22Rv1 (cell line): ENCODE results near the gene CPS1.

Experiments used
- H3K27ac ChIP-seq: fragments of 450-650 bp; 2 replicates; pipeline ENCODE4 v1.5.1; 2017
- CTCF ChIP-seq: fragments of 450-650 bp; IDR thresholded peaks from 2 replicates; pipeline ENCODE4 v1.5.1; 2017; ENCODE audit warnings: mild to moderate bottlenecking
- ZFX ChIP-seq: fragments of 450-650 bp; IDR thresholded peaks from 2 replicates; pipeline ENCODE4 v1.6.1; 2017; ENCODE audit warnings: antibody characterized with exemption, borderline replicate concordance

CPS1 gene

GRCh38 chr2:210556329-210556980 lies at the start of gene CPS1:
CPS1 (plus strand) TSS chr2:210556599; CDS start chr2:210556734, 135 bp downstream.
- TF ChIP-seq ZFX = no peak
- no peak for TF ChIP-seq CTCF
- H3K27ac ChIP-seq = no peak within 1 kb of the TSS

- no peak overlapping the region for H3K27ac ChIP-seq
- no peak for TF ChIP-seq ZFX
- TF ChIP-seq CTCF = no peak
Measured at GRCh38 chr2:210515911-210516310, 40.5 kb upstream of the CPS1 start.

DNA sequence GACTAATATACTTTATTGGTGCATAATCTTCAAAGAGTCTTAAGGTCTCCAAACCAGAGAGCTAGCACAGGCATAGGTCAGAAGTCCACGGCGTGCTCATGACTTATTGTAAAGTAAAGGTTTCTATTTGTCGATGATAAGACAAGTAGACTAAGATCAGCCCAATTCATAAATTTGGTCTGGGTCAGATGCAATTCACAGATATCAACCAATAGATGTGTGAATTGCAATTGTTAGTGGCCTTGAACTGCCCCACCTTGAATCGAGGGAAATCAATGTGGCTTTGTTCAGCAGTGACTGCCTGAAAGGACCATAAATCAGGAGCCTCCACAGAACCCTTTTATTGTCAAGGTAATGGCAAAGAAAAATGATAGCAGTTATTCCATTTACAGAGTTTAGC lies 39.1 kb upstream of the CPS1 start:
- no peak for TF ChIP-seq CTCF
- no peak for TF ChIP-seq ZFX
- no peak overlapping the region for H3K27ac ChIP-seq

- H3K27ac ChIP-seq = no peak overlapping the region
- TF ChIP-seq CTCF = no peak
- TF ChIP-seq ZFX = no peak
Measured at GRCh38 chr2:210519594-210519993, 36.8 kb upstream of the CPS1 start.

GRCh38 chr2:210522399-210522798 lies 34.0 kb upstream of the CPS1 start:
- no peak overlapping the region for H3K27ac ChIP-seq
- TF ChIP-seq ZFX (no peak), CTCF (no peak)

DNA sequence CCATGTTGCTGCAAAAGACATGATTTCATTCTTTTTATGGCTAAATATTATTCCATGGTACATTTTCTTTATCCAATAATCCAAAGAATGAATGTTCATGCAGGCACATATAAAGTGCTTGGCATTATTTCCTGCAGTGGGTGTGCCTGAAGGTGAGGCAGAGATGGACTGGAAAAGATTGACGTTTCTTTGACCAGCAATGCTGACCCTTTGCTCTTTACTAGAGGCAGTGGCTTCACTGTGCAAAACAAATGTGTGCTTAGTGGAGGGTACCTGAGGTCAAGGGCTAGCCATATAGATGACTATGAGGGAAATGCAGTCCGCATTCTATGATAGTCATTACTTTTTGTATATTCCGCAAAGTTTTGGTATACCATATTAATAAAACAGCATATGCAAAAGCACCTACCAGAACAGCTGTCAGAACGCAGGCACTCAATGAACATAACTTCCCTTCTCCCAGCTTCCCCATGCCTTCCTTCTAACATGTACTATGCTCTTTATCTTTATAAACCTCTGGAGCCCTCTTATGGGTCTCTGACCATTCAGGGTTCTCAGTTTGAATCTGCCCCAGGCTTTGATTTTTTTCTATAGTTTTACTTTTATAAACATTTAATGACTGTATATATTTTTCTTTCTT lies 32.6 kb upstream of the CPS1 start:
- H3K27ac ChIP-seq = no peak overlapping the region
- TF ChIP-seq ZFX = no peak
- no peak for TF ChIP-seq CTCF

GRCh38 chr2:210524533-210524932 lies 31.9 kb upstream of the CPS1 start:
- no peak overlapping the region for H3K27ac ChIP-seq
- TF ChIP-seq ZFX (no peak), CTCF (no peak)
